Right cardiac atrium (tissue), 5 donors: ENCODE data around the gene PTPRH. TPM values are rescaled to one million over a fixed set of nuclear protein-coding genes. Genes with fewer than 3 reads are reported as not detected.

Experiments
- ATAC-seq, 2 donors: fragments of 200-7000 bp; cut with Tn5 transposase; one replicate each; pipeline versions ENCODE4 v1.8.0 to v1.9.1; 2020; ENCODE audit warnings: moderate library complexity in 2 of 2, mild to moderate bottlenecking in 1 of 2
- DNase-seq, 3 donors: peaks; one replicate each; pipeline ENCODE4 v3.0.0-alpha.2; 2020
- H3K27ac ChIP-seq: one replicate; pipeline ENCODE4 v1.5.1; 2013; ENCODE audit warnings: mild to moderate bottlenecking, low read length, control low read depth, moderate library complexity
- H3K27me3 ChIP-seq: one replicate; pipeline ENCODE4 v1.6.1; 2013; ENCODE audit not compliant: control insufficient read depth, insufficient read depth
- H3K4me1 ChIP-seq: one replicate; pipeline ENCODE4 v1.6.1; 2013; ENCODE audit warnings: low read length; ENCODE audit not compliant: control insufficient read depth, insufficient read depth
- H3K4me3 ChIP-seq: one replicate; pipeline ENCODE4 v1.5.1; 2013; ENCODE audit warnings: low read length, control low read depth
- H3K9me3 ChIP-seq: one replicate; pipeline ENCODE4 v1.6.1; 2013; ENCODE audit warnings: low read length; ENCODE audit not compliant: control insufficient read depth
- WGBS: extraction: QIAGEN DNeasy Blood & Tissue Kit; methylation state at CpG from one replicate; pipeline ENCODE4 v1.1.7; 2013; 5-methylcytosine and 5-hydroxymethylcytosine counted together
- intact Hi-C, 4 donors: fragments of 100-400 bp; cut with DNase I; formaldehyde crosslinking; loops; one replicate each; pipeline versions ENCODE4 v1.11.0 to v1.14.0; 2022 to 2023
- polyA plus RNA-seq: library from polyadenylated mRNA; stranded (reverse); fragments of 200-250 nt; gene quantifications from one replicate; pipeline ENCODE4 v1.2.3, GENCODE V29; 2013
- total RNA-seq, 4 donors: library from RNA; stranded (reverse); fragmentation: NEBNext Ultra II Directional; extraction: Animal tissue kit (Norgen Biotek cat#: 25700); gene quantifications; one replicate each; pipeline ENCODE4 v1.2.1, GENCODE V29; 2021
- donor health status: healthy with polysubstance abuse.
- donor health status: DM: no; HTN: yes; CAD: no.
- donor health status: DM: no; HTN: no; CAD: no.
- donor health status: DM: no; HTN: yes; CAD: no; lungs with severe emphysema.
- donor health status: DM: yes; HTN: yes; CAD: no.

Gene PTPRH
- total and polyA plus RNA-seq, 5 donors, result 0.14 to 3.1 (median 0.72) TPM

DNA sequence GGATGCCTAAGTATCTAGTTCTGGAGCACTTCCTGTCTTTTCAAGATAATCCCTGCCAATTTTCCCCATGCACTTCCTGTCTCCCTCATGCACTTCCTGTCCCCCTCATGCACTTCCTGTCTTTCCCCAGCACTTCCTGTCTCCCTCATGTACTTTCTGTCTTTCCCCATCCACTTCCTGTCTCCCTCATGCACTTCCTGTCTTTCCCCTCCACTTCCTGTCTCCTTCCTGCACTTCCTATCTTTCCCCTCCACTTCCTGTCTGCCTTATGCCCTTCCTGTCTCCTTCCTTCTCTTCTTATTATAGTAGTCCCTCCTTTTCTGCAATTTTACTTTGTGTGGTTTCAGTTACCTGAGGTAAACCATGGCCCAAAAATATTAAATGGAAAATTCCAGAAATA lies 57.3 kb downstream of the PTPRH start:
- ATAC-seq, result no peak
- no peak overlapping the region for H3K27ac ChIP-seq
- no peaks in the 10 kb centered on the region for H3K27me3 ChIP-seq
- H3K4me1 ChIP-seq, result no peaks in the 10 kb centered on the region
- H3K9me3 ChIP-seq, result no peaks in the 10 kb centered on the region
- intact Hi-C loops, result no loop called here
- H3K4me3 ChIP-seq, result no peak overlapping the region
- no peak for DNase-seq

DNA sequence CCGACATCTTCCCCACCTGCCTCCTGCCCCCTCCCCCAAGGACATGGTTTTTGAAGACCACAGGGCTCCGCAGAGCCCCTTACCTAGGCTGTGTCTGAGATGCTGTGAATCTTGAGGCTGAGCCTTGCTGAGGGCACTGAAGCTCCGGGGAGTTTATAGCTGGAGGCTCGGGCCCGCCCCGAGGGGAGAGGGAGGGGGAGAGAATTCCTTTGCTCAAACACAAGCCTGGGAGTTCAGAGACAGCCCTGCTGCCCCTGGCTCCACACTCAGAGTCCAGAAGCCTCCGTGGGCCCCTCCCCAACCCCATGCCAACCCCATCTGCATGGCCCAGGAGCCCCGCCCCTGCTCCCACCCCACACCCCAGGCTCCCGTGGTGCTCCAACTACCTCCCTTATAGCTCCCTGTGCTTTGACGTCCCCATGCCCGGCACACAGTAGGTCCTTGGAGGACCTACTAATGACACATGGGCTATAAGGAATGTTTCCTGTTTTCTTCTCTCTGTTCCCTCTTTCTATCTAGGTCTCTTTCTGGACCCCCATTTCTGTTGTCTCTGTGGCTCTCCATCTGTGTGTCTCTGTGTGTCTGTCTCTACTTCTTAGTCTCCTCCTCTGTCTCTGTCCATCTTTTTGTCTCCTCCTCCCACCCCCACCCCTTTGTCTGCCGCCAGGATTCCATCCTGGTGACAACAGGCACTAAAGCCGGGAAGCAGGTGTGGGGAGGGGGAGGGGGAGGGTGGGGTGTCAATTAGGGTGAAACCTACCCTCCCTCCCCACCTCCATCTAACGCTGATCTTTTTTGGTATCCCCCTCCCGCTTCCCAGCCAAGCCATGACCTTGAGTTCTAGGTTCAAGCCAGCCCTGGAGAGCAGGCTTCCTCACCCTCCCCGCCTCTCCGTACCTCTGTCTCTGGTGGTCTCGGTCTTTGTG lies 60.0 kb downstream of the PTPRH start, which contains the start of gene TNNT1:
TNNT1 (minus strand) TSS at position 129 of the 926 bp plus-strand sequence. CDS start 2,049 bp downstream, outside the sequence.
- intact Hi-C loops, result loop anchor here in 2 of 4 donors (10.0 kb wide), 2 partner anchors 265 to 355 kb away; no protein-coding TSS in a partner anchor
- 12% methylated on average over 18 of the region's 18 CpGs for WGBS
- Histone ChIP-seq H3K27me3 (no peaks in the 10 kb centered on the region), H3K4me3 (no peak within 1 kb of the TSS), H3K4me1 (no peaks in the 10 kb centered on the region), H3K9me3 (no peaks in the 10 kb centered on the region), H3K27ac (peak within 1 kb of the TSS; percentile 71)
- DNase-seq, result peak in 2 of 3 donors; percentile 56 to 66
- peak; percentile 31 to 39 for ATAC-seq

DNA sequence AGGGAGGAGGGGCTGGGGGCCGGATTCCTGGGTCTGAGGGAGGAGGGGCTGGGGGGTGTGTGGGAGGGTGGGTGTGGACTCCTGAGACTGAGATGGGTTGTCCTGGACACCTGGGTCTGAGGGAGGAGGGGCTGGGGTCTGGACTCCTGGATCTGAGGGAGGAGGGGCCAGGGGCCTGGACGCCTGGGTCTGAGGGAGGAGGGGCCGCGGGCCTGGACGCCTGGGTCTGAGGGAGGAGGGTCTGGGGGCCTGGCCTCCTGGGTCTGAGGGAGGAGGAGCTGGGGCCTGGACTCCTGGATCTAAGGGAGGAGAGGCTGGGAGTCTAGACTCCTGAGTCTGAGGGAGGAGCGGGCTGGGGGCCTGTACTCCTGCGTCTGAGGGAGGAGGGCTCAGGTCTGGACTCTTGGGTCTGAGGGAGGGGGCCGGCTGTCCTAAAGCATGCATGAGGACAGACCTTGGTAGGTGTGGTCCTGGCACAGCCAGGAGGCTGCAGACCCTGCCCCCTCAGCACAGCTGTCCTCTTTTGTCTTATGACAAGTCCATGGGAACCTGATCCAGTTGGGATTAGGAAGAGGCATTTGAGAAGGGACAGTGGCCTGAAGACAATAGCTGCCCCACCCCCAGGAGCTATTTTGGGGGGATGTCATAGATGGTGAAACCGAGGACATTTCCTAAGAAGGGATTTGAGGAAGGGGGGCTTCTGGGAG lies 61.6 kb downstream of the PTPRH start:
- no peak overlapping the region for H3K27ac ChIP-seq

DNA sequence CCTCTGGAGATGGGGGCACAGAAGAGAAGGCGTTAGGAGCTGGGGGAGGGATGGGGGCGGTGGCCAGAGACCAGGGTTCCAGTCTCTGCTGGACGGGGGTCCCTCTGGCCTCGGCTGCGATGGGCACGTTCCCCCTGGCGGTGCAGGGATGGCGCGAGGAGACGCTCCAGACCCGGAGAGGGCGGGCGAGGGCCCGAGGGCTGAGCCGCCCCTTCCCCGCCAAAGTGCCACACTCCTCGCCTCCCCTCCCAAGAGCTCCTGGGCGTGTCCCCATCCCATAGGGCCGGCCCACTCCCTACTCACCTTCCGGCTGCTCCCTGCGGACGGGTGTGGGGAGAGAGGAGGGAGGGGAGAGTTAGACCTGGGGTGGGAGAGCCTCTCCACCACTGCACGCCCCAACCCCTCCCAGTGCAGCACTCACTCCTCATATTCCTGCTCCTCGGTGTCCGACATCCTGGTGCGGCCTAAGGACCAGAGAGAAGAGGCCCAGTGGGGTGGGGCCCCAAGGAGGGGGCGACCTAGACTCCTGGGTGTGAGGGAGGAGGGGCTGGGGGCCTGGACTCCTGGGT lies 62.5 kb downstream of the PTPRH start:
- DNase-seq (peak in 1 of 3 donors; percentile 49), ATAC-seq (peak in 1 of 2 donors; percentile 47)
- 4% methylated on average over 27 of the region's 27 CpGs for WGBS
- no peaks in the 10 kb centered on the region for H3K27me3 ChIP-seq
- no peak overlapping the region for H3K27ac ChIP-seq
- intact Hi-C loops, result loop anchor here in 2 of 4 donors (10.0 kb wide), 2 partner anchors 268 to 358 kb away; no protein-coding TSS in a partner anchor
- no peak overlapping the region for H3K4me3 ChIP-seq
- no peaks in the 10 kb centered on the region for H3K4me1 ChIP-seq
- no peaks in the 10 kb centered on the region for H3K9me3 ChIP-seq

More for the DNA sequence above, 61.6 kb downstream of the PTPRH start:
- intact Hi-C loops, result loop anchor here in 2 of 4 donors (10.0 kb wide), 2 partner anchors 267 to 357 kb away; no protein-coding TSS in a partner anchor
- DNase-seq (peak in 1 of 3 donors; percentile 37), ATAC-seq (peak in 1 of 2 donors; percentile 9)
- no peaks in the 10 kb centered on the region for H3K27me3 ChIP-seq
- 27% methylated on average over 8 of the region's 9 CpGs for WGBS
- no peaks in the 10 kb centered on the region for H3K9me3 ChIP-seq
- no peak overlapping the region for H3K4me3 ChIP-seq
- H3K4me1 ChIP-seq, result no peaks in the 10 kb centered on the region

DNA sequence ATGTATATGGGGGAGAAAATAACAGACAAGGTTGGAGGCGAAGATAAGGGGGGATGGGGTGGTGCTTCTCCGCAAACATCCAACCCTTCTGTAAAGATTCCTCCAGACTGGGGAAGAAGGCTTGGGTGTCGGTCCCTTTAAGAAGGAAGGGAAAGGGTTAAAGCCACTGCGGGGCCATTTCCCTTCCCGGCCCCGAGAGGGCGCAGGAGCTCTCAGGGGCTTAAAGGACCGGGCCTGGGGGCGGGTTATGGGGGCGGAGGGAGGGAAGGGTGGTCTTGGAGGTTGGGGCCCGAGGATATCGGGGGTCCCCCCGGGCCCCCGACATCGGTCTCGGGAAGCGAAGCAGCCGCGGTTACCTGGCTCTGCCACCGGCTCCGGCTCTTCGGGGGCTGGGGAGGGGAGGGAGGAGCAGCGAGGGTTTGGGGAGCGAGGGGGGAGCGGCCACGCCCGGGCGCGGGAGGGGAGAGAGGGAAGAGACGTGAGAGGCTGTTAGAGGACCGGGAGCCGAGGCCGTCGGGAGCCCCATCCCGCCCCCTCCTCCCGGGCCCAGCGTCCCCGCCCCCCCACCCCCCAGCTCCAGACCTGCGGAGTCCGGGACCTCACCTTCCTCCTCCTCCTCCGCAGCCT lies 63.1 kb downstream of the PTPRH start:
- no peaks in the 10 kb centered on the region for H3K4me1 ChIP-seq
- no peaks in the 10 kb centered on the region for H3K9me3 ChIP-seq
- H3K27ac ChIP-seq, result no peak overlapping the region
- H3K27me3 ChIP-seq, result no peaks in the 10 kb centered on the region
- 4% methylated on average over 41 of the region's 41 CpGs for WGBS
- DNase-seq, result peak in 1 of 3 donors; percentile 35
- peak in 1 of 2 donors; percentile 2 for ATAC-seq
- no peak overlapping the region for H3K4me3 ChIP-seq
- intact Hi-C loops, result loop anchor here in 2 of 4 donors (10.0 kb wide), 2 partner anchors 269 to 359 kb away; no protein-coding TSS in a partner anchor

DNA sequence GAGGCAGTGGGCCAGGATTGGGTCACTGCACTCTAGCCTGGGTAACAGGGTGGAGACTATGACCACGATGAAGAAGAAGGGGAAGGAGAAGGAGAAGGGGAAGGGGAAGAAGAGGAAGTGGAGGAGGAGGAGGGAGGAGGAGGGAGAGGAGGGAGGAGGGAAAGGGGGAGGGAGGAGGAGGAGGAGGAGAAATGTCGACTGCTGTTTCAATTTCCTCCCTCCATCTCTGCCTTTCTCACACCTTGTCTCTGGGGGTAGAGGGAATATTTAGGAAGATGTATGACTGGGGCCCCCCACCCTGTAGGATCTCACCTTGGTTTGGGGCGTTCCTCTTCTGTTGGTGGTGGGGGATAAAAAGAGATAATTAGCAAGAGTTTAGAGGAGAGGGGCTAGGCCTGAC lies 64.1 kb downstream of the PTPRH start:
- Histone ChIP-seq H3K4me1 (no peaks in the 10 kb centered on the region), H3K9me3 (no peaks in the 10 kb centered on the region), H3K27me3 (no peaks in the 10 kb centered on the region), H3K27ac (no peak overlapping the region), H3K4me3 (no peak overlapping the region)
- ATAC-seq (no peak), DNase-seq (no peak)
- WGBS, result 31% methylated on average over 3 of the region's 3 CpGs
- intact Hi-C loops, result loop anchor here in 2 of 4 donors (10.0 kb wide), 2 partner anchors 270 to 360 kb away; no protein-coding TSS in a partner anchor

DNA sequence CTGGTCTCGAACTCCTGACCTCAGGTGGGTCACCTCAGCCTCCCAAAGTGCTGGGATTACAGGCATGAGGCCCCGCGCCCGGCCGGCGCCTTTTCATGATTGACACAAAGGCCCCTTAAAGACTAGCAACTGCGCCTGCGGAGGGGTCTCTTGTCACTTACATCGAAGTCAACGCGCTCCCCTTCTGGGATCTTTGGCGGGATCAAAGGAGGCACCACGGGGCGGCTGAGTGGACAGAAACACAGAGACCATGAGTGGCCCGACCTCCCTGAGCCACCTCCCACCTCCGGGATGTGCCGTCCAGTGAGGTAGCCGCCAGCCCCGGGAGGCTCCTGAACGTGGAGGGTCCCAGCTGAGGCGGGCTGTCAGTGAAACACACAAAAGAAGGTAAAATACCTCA lies 67.6 kb downstream of the PTPRH start:
- no peak overlapping the region for H3K27ac ChIP-seq
- no peak for ATAC-seq
- 19% methylated on average over 21 of the region's 21 CpGs for WGBS
- intact Hi-C loops, result loop anchor here (2.0 to 10.0 kb wide), 4 partner anchors 273 to 363 kb away; no protein-coding TSS in a partner anchor
- peak in 1 of 3 donors; percentile 40 for DNase-seq
- no peaks in the 10 kb centered on the region for H3K4me1 ChIP-seq
- no peak overlapping the region for H3K4me3 ChIP-seq
- H3K9me3 ChIP-seq, result no peaks in the 10 kb centered on the region
- no peaks in the 10 kb centered on the region for H3K27me3 ChIP-seq

DNA sequence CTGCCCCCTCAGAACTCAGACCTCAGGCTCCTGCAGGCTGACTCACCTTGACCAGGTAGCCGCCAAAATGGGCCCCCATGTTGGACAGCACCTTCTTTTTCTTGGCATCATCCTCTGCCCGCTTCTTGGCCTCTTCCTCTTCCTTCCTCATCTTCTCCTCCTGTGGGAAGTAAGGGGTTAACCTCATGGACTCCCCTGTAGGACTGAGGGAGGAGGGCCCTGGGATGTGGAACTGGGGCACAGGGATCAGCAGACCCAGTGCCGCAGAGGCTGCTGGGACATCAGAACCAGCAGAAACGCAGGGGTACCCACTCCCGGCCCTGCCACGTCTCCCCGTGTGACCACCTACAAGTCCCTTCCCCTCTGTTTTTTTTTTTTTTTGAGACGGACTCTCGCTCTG lies 71.4 kb downstream of the PTPRH start:
- intact Hi-C loops, result loop anchor here in 2 of 4 donors (5.0 kb wide), 2 partner anchors 279 to 369 kb away; no protein-coding TSS in a partner anchor
- peak in 1 of 3 donors; percentile 20 for DNase-seq

DNA sequence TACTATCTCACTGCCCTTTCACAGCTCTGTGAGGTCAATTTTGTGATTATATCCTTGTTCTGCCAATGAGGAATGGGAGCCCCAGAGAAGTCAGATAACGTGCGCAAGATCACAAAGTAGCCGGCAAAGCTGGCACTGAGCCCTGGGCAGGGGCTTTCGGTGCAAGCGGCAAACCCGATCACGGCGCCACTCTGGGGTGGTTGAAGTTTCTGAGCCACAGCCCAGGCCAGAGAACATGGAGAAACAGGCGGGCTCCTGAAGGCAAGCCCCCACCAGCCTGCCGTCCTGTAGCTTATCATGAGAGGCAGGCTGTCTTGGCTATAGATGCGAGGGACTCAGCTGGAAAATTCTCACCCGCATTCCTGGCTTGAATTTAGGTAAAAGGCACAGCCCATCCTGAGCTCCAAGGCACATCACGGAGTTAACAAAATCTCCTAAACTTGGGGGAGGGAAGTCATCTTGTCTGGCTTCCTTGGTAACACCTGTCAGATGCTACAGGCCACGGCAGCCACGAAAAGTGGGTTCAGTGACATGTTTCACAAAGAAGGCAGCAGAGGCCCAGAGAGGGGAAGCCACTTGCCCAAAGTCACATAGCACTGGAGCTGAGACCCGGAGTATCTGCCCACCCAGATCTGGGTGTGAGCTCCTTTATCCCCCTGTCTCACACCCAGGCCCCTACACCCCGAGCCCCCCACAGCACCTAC lies 72.8 kb downstream of the PTPRH start:
- 67% methylated on average over 17 of the region's 17 CpGs for WGBS
- no peaks in the 10 kb centered on the region for H3K27me3 ChIP-seq
- H3K4me3 ChIP-seq, result no peak overlapping the region
- H3K9me3 ChIP-seq, result no peaks in the 10 kb centered on the region
- intact Hi-C loops, result loop anchor here in 2 of 4 donors (5.0 kb wide), 2 partner anchors 281 to 371 kb away; no protein-coding TSS in a partner anchor
- H3K4me1 ChIP-seq, result no peaks in the 10 kb centered on the region
- DNase-seq, result peak in 1 of 3 donors; percentile 20
- ATAC-seq, result no peak
- no peak overlapping the region for H3K27ac ChIP-seq

More for the DNA sequence above, 71.4 kb downstream of the PTPRH start:
- H3K27me3 ChIP-seq, result no peaks in the 10 kb centered on the region
- H3K27ac ChIP-seq, result no peak overlapping the region
- ATAC-seq, result no peak
- no peak overlapping the region for H3K4me3 ChIP-seq
- H3K4me1 ChIP-seq, result no peaks in the 10 kb centered on the region
- H3K9me3 ChIP-seq, result no peaks in the 10 kb centered on the region
- WGBS, result 53% methylated on average over 9 of the region's 9 CpGs
